Astrocyte of the spinal cord (primary cell): ENCODE data around the gene MRTFB.

Source experiments
- DNase-seq: peaks from one replicate; pipeline ENCODE4 v3.0.0; 2011; ENCODE audit warnings: low read depth, low spot score
- H3K4me3 ChIP-seq: 2 replicates; pipeline ENCODE4 v1.5.1; 2011; ENCODE audit warnings: low read depth, mild to moderate bottlenecking, low read length, moderate library complexity
- CTCF ChIP-seq: IDR thresholded peaks from 2 replicates; pipeline ENCODE4 v1.5.1; 2012; ENCODE audit warnings: low read depth, mild to moderate bottlenecking, low read length, inconsistent platforms
- in situ Hi-C: cut with HindIII; loops from 2 replicates; pipeline ENCODE4 v1.10.0; 2017; ENCODE audit warnings: low sequenced_read_pairs

Gene MRTFB

GRCh38 chr16:14263011-14263410, 191.9 kb downstream of the MRTFB start:
- in situ Hi-C loops = no loop called here
- H3K4me3 ChIP-seq = no peak overlapping the region
- no peak for DNase-seq
- no peak for TF ChIP-seq CTCF

GRCh38 chr16:14263769-14264168, 192.7 kb downstream of the MRTFB start:
- no peak overlapping the region for H3K4me3 ChIP-seq
- no peak for DNase-seq
- TF ChIP-seq CTCF = no peak
- in situ Hi-C loops = no loop called here

- H3K4me3 ChIP-seq = no peak overlapping the region
- in situ Hi-C loops = no loop called here
- no peak for TF ChIP-seq CTCF
- no peak for DNase-seq
These were observed 193.3 kb downstream of the MRTFB start for GRCh38 chr16:14264327-14264943.

GRCh38 chr16:14268073-14268472, 197.0 kb downstream of the MRTFB start:
- H3K4me3 ChIP-seq = no peak overlapping the region
- no peak for TF ChIP-seq CTCF
- in situ Hi-C loops = no loop called here
- DNase-seq = no peak

GRCh38 chr16:14275934-14276333, 204.8 kb downstream of the MRTFB start:
- TF ChIP-seq CTCF = no peak
- no peak overlapping the region for H3K4me3 ChIP-seq
- in situ Hi-C loops = no loop called here
- no peak for DNase-seq

GRCh38 chr16:14278749-14279148, 207.6 kb downstream of the MRTFB start:
- in situ Hi-C loops = no loop called here
- DNase-seq = no peak
- no peak overlapping the region for H3K4me3 ChIP-seq
- TF ChIP-seq CTCF = no peak

GRCh38 chr16:14280541-14280940, 209.4 kb downstream of the MRTFB start:
- no peak for DNase-seq
- in situ Hi-C loops = no loop called here
- H3K4me3 ChIP-seq = no peak overlapping the region
- no peak for TF ChIP-seq CTCF
